Neural cell (in vitro differentiated cells): ENCODE data around the gene EGFL7. TPM values are rescaled to one million over a fixed set of nuclear protein-coding genes. Genes with fewer than 3 reads are reported as not detected.

Source experiments
- H2AFZ ChIP-seq: fragments of 200-600, 300-800 bp; sonication (generic), shearing (Covaris generic); 2 replicates; pipeline ENCODE4 v1.6.0; 2014; ENCODE audit warnings: low read depth, mild to moderate bottlenecking, antibody characterized with exemption, low read length, moderate library complexity
- H3F3A ChIP-seq: fragments of 200-600 bp; shearing (Covaris generic); 2 replicates; pipeline ENCODE4 v1.6.1; 2016; ENCODE audit warnings: mild to moderate bottlenecking, moderate library complexity, mixed read lengths, antibody characterized with exemption, low read length; ENCODE audit not compliant: insufficient read depth, poor library complexity, severe bottlenecking
- H3K27ac ChIP-seq: fragments of 200-600, 300-800 bp; sonication (generic), shearing (Covaris generic); 2 replicates; pipeline ENCODE4 v1.5.1; 2014; ENCODE audit warnings: mild to moderate bottlenecking, low read length, moderate library complexity
- H3K27me3 ChIP-seq: fragments of 300-800, 200-600 bp; sonication (generic), shearing (Covaris generic); 2 replicates; pipeline ENCODE4 v1.6.0; 2014; ENCODE audit warnings: mild to moderate bottlenecking, low read depth, low read length, moderate library complexity; ENCODE audit not compliant: insufficient read depth
- H3K36me3 ChIP-seq: fragments of 300-800, 200-600 bp; sonication (generic), shearing (Covaris generic); 2 replicates; pipeline ENCODE4 v1.5.1; 2014; ENCODE audit warnings: mild to moderate bottlenecking, antibody characterized with exemption, low read length, moderate library complexity; ENCODE audit not compliant: insufficient read depth
- H3K4me2 ChIP-seq: fragments of 300-800, 200-600 bp; sonication (generic), shearing (Covaris generic); 2 replicates; pipeline ENCODE4 v1.6.0; 2014; ENCODE audit warnings: mild to moderate bottlenecking, low read length
- H3K4me3 ChIP-seq: fragments of 300-800, 200-600 bp; sonication (generic), shearing (Covaris generic); 2 replicates; pipeline ENCODE4 v1.5.1; 2014; ENCODE audit warnings: mild to moderate bottlenecking, low read length, moderate library complexity
- H3K79me2 ChIP-seq: fragments of 200-600 bp; shearing (Covaris generic); replicated peaks from 2 replicates; pipeline ENCODE4 v1.6.0; 2014; ENCODE audit warnings: mild to moderate bottlenecking, low read length, moderate library complexity; ENCODE audit not compliant: insufficient read depth
- H3K9ac ChIP-seq: fragments of 300-800, 200-600 bp; sonication (generic), shearing (Covaris generic); 2 replicates; pipeline ENCODE4 v1.6.1; 2016; ENCODE audit warnings: mild to moderate bottlenecking, low read length, mixed read lengths
- H3K9me2 ChIP-seq: fragments of 200-600 bp; shearing (Covaris generic); 2 replicates; pipeline ENCODE4 v1.6.1; 2016; ENCODE audit warnings: mild to moderate bottlenecking, low read length, mixed read lengths; ENCODE audit not compliant: insufficient read depth
- H3K9me3 ChIP-seq: fragments of 200-600, 300-800 bp; sonication (generic), shearing (Covaris generic); 2 replicates; pipeline ENCODE4 v1.6.1; 2016; ENCODE audit warnings: mild to moderate bottlenecking, mixed run types, low read length, moderate library complexity, mixed read lengths
- H4K20me1 ChIP-seq: fragments of 200-600 bp; shearing (Covaris generic); 2 replicates; pipeline ENCODE4 v1.6.1; 2016; ENCODE audit warnings: mild to moderate bottlenecking, mixed run types; ENCODE audit not compliant: insufficient read depth
- CTCF ChIP-seq: fragments of 450-650 bp; IDR thresholded peaks from 2 replicates; pipeline ENCODE4 v1.5.1; 2014; ENCODE audit warnings: antibody characterized with exemption, mild to moderate bottlenecking, moderate library complexity; ENCODE audit not compliant: poor library complexity, severe bottlenecking
- EP300 ChIP-seq: fragments of 450-650 bp; conservative IDR thresholded peaks from 2 replicates; pipeline ENCODE4 v1.6.1; 2014; ENCODE audit warnings: antibody characterized with exemption, mild to moderate bottlenecking, moderate library complexity; ENCODE audit not compliant: poor library complexity, severe bottlenecking
- EZH2 ChIP-seq: fragments of 200-600, 300-800 bp; shearing (Covaris generic), sonication (generic); IDR thresholded peaks from 2 replicates; pipeline ENCODE4 v1.6.1; 2014; ENCODE audit warnings: antibody characterized with exemption, low read length, borderline replicate concordance, mild to moderate bottlenecking; ENCODE audit not compliant: insufficient read depth, poor library complexity, severe bottlenecking
- MXI1 ChIP-seq: fragments of 450-650 bp; conservative IDR thresholded peaks from 2 replicates; pipeline ENCODE4 v1.6.1; 2014; ENCODE audit warnings: antibody characterized with exemption, mild to moderate bottlenecking; ENCODE audit not compliant: poor library complexity, severe bottlenecking
- POLR2AphosphoS5 ChIP-seq: IDR thresholded peaks from 2 replicates; pipeline ENCODE4 v1.6.1; 2012
- RAD21 ChIP-seq: fragments of 450-650 bp; conservative IDR thresholded peaks from 2 replicates; pipeline ENCODE4 v1.6.1; 2014; ENCODE audit warnings: antibody characterized with exemption, mild to moderate bottlenecking, moderate library complexity
- SMC3 ChIP-seq: fragments of 450-650 bp; conservative IDR thresholded peaks from 2 replicates; pipeline ENCODE4 v1.6.1; 2014; ENCODE audit warnings: antibody characterized with exemption, mild to moderate bottlenecking, moderate library complexity; ENCODE audit not compliant: poor library complexity
- TAF1 ChIP-seq: IDR thresholded peaks from 2 replicates; pipeline ENCODE4 v1.6.1; 2012; ENCODE audit warnings: low read depth
- polyA plus RNA-seq: library from polyadenylated mRNA; depleted of rRNA; stranded (reverse); fragments of >200 nt; gene quantifications from 2 replicates; pipeline ENCODE4 v1.2.3, GENCODE V29; 2014
- TF ChIP-seq, protein P1 (sequence below): IDR thresholded peaks from 2 replicates; pipeline ENCODE4 v1.6.1; 2012; ENCODE audit warnings: borderline replicate concordance

Gene EGFL7
- polyA plus RNA-seq, 1 donor from 2014 or later: 12.5 TPM

DNA sequence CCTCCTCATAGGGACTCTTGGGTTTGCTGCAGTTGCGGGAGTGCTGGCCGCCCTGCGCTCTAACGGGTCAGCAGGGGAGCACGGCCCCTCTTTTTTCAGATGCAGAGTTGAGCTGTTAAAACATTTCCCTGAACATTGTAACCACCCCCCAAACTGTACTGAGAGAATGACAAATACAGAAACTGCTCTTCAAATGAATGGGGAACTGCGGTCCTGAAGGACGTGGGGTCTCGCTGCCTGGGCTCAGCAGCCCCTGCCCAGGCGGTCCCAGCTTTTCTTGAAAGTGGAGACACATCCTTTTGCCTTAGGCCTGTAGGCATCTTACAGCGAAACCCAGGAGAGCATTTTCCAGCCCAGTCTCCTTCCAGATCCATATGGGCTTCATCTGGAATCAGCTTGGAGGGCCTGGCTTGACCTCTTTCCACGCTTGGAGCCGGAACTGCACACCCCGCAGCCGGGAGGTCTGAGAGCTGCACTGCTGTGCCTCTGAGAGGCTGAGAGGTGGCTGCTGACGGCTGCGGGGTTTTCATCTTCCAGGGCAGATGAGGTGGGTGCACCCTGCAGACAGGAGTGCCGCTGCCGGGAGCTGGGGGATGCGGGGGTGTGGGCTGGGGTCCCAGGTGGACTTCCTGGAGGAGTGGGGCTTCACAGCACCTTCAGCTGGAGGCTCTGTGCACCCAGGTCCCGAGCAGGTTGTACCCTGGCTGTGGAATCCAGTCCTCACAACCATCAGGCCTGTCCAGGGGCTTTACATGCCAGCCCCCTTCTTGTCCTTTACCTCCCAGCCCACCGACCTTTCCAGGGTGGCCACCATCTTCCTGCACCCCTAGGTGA, 25.8 kb downstream of the EGFL7 start:
- no peak overlapping the region for H2AFZ ChIP-seq

GRCh38 chr9:136689108-136689460, 26.4 kb downstream of the EGFL7 start:
- Histone ChIP-seq H3F3A (no peaks in the 10 kb centered on the region), H2AFZ (no peak overlapping the region), H3K9ac (no peak overlapping the region), H3K4me2 (no peak overlapping the region), H3K36me3 (no peaks in the 10 kb centered on the region), H3K27ac (no peak overlapping the region), H3K79me2 (no peaks in the 10 kb centered on the region), H3K27me3 (peaks cover 25% of the 10 kb centered on the region), H3K9me2 (no peaks in the 10 kb centered on the region), H3K4me3 (no peak overlapping the region), H3K9me3 (no peaks in the 10 kb centered on the region), H4K20me1 (no peaks in the 10 kb centered on the region)
- TF ChIP-seq EP300 (no peak), CTCF (no peak), POLR2AphosphoS5 (no peak), RAD21 (no peak), MXI1 (no peak), EZH2 (no peak)
- TF ChIP-seq, protein P1, sequence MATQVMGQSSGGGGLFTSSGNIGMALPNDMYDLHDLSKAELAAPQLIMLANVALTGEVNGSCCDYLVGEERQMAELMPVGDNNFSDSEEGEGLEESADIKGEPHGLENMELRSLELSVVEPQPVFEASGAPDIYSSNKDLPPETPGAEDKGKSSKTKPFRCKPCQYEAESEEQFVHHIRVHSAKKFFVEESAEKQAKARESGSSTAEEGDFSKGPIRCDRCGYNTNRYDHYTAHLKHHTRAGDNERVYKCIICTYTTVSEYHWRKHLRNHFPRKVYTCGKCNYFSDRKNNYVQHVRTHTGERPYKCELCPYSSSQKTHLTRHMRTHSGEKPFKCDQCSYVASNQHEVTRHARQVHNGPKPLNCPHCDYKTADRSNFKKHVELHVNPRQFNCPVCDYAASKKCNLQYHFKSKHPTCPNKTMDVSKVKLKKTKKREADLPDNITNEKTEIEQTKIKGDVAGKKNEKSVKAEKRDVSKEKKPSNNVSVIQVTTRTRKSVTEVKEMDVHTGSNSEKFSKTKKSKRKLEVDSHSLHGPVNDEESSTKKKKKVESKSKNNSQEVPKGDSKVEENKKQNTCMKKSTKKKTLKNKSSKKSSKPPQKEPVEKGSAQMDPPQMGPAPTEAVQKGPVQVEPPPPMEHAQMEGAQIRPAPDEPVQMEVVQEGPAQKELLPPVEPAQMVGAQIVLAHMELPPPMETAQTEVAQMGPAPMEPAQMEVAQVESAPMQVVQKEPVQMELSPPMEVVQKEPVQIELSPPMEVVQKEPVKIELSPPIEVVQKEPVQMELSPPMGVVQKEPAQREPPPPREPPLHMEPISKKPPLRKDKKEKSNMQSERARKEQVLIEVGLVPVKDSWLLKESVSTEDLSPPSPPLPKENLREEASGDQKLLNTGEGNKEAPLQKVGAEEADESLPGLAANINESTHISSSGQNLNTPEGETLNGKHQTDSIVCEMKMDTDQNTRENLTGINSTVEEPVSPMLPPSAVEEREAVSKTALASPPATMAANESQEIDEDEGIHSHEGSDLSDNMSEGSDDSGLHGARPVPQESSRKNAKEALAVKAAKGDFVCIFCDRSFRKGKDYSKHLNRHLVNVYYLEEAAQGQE: no peak

More for the DNA sequence above, 25.8 kb downstream of the EGFL7 start:
- Histone ChIP-seq H3K27me3 (peaks cover 25% of the 10 kb centered on the region), H3K4me2 (no peak overlapping the region), H3K36me3 (no peaks in the 10 kb centered on the region), H3K9ac (no peak overlapping the region), H3K4me3 (no peak overlapping the region), H3K9me3 (no peaks in the 10 kb centered on the region), H3K9me2 (no peaks in the 10 kb centered on the region), H3F3A (no peaks in the 10 kb centered on the region), H3K79me2 (no peaks in the 10 kb centered on the region), H4K20me1 (no peaks in the 10 kb centered on the region), H3K27ac (no peak overlapping the region)
- TF ChIP-seq MXI1 (no peak), EP300 (no peak), POLR2AphosphoS5 (no peak), CTCF (no peak), SMC3 (no peak), RAD21 (no peak), TAF1 (no peak), EZH2 (no peak)
- TF ChIP-seq, protein P1: no peak
